ENCODE measurements around the gene TEAD4. TPM values are rescaled to one million over a fixed set of nuclear protein-coding genes. Genes with fewer than 3 reads are reported as not detected.

TEAD4 gene
- total RNA-seq, 1 experiment from 2014 or later = 47.7 TPM

DNA sequence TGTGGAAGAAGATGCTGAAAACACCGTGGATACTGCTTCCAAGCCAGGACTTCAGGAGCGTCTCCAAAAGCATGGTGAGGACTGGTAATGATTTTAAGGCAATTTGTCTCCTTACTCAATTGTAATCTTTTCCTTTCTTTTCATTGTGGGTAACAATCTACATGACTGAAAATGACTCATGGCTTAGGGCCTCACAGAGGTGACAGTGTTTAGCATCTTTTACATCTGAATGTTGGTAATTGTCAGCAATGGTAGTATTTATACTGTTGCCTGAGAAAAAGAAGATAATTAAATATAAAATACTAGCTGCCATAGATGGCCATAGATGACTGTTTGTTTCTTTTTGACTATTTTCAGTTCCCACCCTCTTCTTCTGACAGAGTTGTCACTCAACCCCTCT is 36.9 kb upstream of the TEAD4 start:
- H2AFZ ChIP-seq = no peak overlapping the region
- H3K9me3 ChIP-seq (ENCODE audit: insufficient read depth, low read depth) = no peaks in the 10 kb centered on the region
- intact Hi-C loops (cut with micrococcal nuclease; ENCODE audit: unreplicated experiment) = no loop called here
- no peak overlapping the region for H3K4me3 ChIP-seq
- POLR2A ChIA-PET (ENCODE audit: unreplicated experiment) = interaction anchor here (0.6 kb wide), 1 partner anchor 69 kb away, joined by 4 read pairs; no protein-coding TSS in a partner anchor
- no peaks in the 10 kb centered on the region for H4K20me1 ChIP-seq (ENCODE audit: insufficient read depth)
- no peaks in the 10 kb centered on the region for H3K4me1 ChIP-seq (replicated peaks; ENCODE audit: insufficient read depth)
- H3K27ac ChIP-seq = no peak overlapping the region
- no peak for DNase-seq
- H3K27me3 ChIP-seq (ENCODE audit: insufficient read depth, low read depth) = no peaks in the 10 kb centered on the region
- TF ChIP-seq, protein P1, sequence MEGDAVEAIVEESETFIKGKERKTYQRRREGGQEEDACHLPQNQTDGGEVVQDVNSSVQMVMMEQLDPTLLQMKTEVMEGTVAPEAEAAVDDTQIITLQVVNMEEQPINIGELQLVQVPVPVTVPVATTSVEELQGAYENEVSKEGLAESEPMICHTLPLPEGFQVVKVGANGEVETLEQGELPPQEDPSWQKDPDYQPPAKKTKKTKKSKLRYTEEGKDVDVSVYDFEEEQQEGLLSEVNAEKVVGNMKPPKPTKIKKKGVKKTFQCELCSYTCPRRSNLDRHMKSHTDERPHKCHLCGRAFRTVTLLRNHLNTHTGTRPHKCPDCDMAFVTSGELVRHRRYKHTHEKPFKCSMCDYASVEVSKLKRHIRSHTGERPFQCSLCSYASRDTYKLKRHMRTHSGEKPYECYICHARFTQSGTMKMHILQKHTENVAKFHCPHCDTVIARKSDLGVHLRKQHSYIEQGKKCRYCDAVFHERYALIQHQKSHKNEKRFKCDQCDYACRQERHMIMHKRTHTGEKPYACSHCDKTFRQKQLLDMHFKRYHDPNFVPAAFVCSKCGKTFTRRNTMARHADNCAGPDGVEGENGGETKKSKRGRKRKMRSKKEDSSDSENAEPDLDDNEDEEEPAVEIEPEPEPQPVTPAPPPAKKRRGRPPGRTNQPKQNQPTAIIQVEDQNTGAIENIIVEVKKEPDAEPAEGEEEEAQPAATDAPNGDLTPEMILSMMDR (conservative IDR thresholded peaks at IDR 0.05) = no peak
- no peak for TF ChIP-seq EZH2 (IDR thresholded peaks at IDR 0.05; ENCODE audit: low read depth)
- CTCF ChIA-PET = no interaction called here
- no TSS peak for BruUV-seq (replicated peaks)
- H3F3A ChIP-seq (ENCODE audit: insufficient read depth, low read depth) = no peaks in the 10 kb centered on the region
- no peaks in the 10 kb centered on the region for H3K9me2 ChIP-seq (ENCODE audit: insufficient read depth)
- no peak overlapping the region for H3K4me2 ChIP-seq
- peaks cover 26% of the 10 kb centered on the region; the same call in 1 of the 2 replicates for H3K36me3 ChIP-seq (ENCODE audit: low read depth)
- no peaks in the 10 kb centered on the region for H3K79me2 ChIP-seq (ENCODE audit: low read depth)

DNA sequence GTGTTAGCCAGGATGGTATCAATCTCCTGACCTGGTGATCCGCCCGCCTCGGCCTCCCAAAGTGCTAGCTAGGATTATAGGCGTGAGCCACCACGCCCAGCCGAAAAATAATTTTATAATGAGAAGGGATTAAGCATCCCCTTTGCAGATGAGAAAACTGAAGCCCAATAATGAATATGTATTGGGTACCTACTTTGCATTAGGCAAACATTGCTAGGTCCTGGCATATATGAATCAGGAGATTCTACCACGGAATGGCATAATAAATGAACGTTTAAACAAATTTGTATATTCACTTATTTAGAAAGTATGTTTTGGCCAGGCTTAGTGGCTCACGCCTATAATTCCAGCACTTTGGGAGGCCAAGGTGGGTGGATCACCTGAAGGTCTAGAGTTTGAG is 36.1 kb upstream of the TEAD4 start:
- Histone ChIP-seq H3K4me2 (no peak overlapping the region), H3F3A (ENCODE audit: insufficient read depth, low read depth) (no peaks in the 10 kb centered on the region), H3K4me3 (no peak overlapping the region), H3K27me3 (ENCODE audit: insufficient read depth, low read depth) (no peaks in the 10 kb centered on the region), H2AFZ (no peak overlapping the region), H4K20me1 (ENCODE audit: insufficient read depth) (no peaks in the 10 kb centered on the region), H3K9me3 (ENCODE audit: insufficient read depth, low read depth) (no peaks in the 10 kb centered on the region), H3K9me2 (ENCODE audit: insufficient read depth) (no peaks in the 10 kb centered on the region), H3K4me1 (replicated peaks; ENCODE audit: insufficient read depth) (no peaks in the 10 kb centered on the region), H3K36me3 (ENCODE audit: low read depth) (peaks cover 31% of the 10 kb centered on the region; the same call in 1 of the 2 replicates), H3K27ac (no peak overlapping the region), H3K79me2 (ENCODE audit: low read depth) (no peaks in the 10 kb centered on the region)
- ChIA-PET CTCF (no interaction called here), POLR2A (ENCODE audit: unreplicated experiment) (no interaction called here)
- BruUV-seq (replicated peaks) = no TSS peak
- no peak for TF ChIP-seq EZH2 (IDR thresholded peaks at IDR 0.05; ENCODE audit: low read depth)
- TF ChIP-seq, protein P1 (conservative IDR thresholded peaks at IDR 0.05) = no peak
- intact Hi-C loops (cut with micrococcal nuclease; ENCODE audit: unreplicated experiment) = no loop called here
- no peak for DNase-seq

DNA sequence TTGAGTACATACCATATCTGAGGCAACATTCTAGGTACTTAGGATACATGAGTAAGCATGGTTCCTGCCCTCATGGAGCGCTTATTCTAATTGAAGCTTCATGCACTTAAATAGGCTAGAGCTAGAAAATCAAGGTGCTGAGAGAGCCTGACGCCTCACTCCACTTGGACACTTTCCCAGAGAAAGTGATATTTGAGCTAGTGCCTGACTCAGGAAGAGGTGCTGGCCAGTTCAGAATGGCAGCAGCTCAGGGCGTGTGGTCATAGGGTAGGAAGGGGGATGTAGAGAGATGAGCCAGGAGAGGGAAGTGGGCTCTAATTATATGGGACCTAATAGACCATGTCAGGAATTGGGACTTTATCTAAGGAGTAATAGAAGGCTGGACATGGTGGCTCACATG is 35.2 kb upstream of the TEAD4 start:
- Histone ChIP-seq H3K79me2 (ENCODE audit: low read depth) (no peaks in the 10 kb centered on the region), H3K4me3 (no peak overlapping the region), H3K27me3 (ENCODE audit: insufficient read depth, low read depth) (no peaks in the 10 kb centered on the region), H3K27ac (no peak overlapping the region), H3K36me3 (ENCODE audit: low read depth) (peaks cover 31% of the 10 kb centered on the region; the same call in 1 of the 2 replicates), H3K9me2 (ENCODE audit: insufficient read depth) (no peaks in the 10 kb centered on the region), H3K4me2 (no peak overlapping the region), H2AFZ (no peak overlapping the region), H3K4me1 (replicated peaks; ENCODE audit: insufficient read depth) (no peaks in the 10 kb centered on the region), H4K20me1 (ENCODE audit: insufficient read depth) (no peaks in the 10 kb centered on the region), H3F3A (ENCODE audit: insufficient read depth, low read depth) (no peaks in the 10 kb centered on the region), H3K9me3 (ENCODE audit: insufficient read depth, low read depth) (no peaks in the 10 kb centered on the region)
- no peak for DNase-seq
- no TSS peak for BruUV-seq (replicated peaks)
- CTCF ChIA-PET = no interaction called here
- TF ChIP-seq, protein P1 (conservative IDR thresholded peaks at IDR 0.05) = no peak
- TF ChIP-seq EZH2 (IDR thresholded peaks at IDR 0.05; ENCODE audit: low read depth) = no peak
- intact Hi-C loops (cut with micrococcal nuclease; ENCODE audit: unreplicated experiment) = no loop called here
- POLR2A ChIA-PET (ENCODE audit: unreplicated experiment) = interaction anchor here (0.6 kb wide), 1 partner anchor 128 kb away, joined by 3 read pairs; no protein-coding TSS in a partner anchor

Data from PC-9 (cell line).